GM12878 (cell line): ENCODE results near the gene SPIN1. TPM values are rescaled to one million over a fixed set of nuclear protein-coding genes. Genes with fewer than 3 reads are reported as not detected.
A peak's percentile ranks its signal among the peaks of the same experiment; 100 is the strongest.

Experiments used
- ATAC-seq: fragments of 200-7000 bp; cut with Tn5 transposase; 3 replicates; pipeline ENCODE4 v1.9.1; 2020; ENCODE audit warnings: mild to moderate bottlenecking, moderate library complexity
- BruUV-seq: library from RNA; stranded (reverse); fragments of 400-500 nt; replicated peaks from 2 replicates; lab custom pipeline; 2021; lab: Mats Ljungman, UMichigan
- CTCF ChIA-PET: fragments of 300-600 bp; sonication (Branson Sonifier 250); formaldehyde crosslinking; extraction: SDS; loops from one replicate; lab custom pipeline; 2021; ENCODE audit warnings: inconsistent platforms; lab: Yijun Ruan, JAX
- POLR2A ChIA-PET: fragments of 350-600 bp; formaldehyde crosslinking; extraction: SDS; loops from one replicate; lab custom pipeline; 2021; ENCODE audit warnings: inconsistent platforms; lab: Charles Lee
- RAD21 ChIA-PET: fragments of 300-600 bp; sonication (Branson Sonifier 250); formaldehyde crosslinking; loops from one replicate; lab custom pipeline; 2023; ENCODE audit warnings: antibody characterized with exemption; ENCODE audit not compliant: unreplicated experiment; lab: Charles Lee
- SMC1A ChIA-PET: fragments of 300-600 bp; sonication (Branson Sonifier 250); formaldehyde crosslinking; loops from one replicate; lab custom pipeline; 2023; ENCODE audit not compliant: unreplicated experiment, uncharacterized antibody; lab: Charles Lee
- DNase-seq: peaks from one replicate; pipeline ENCODE4 v3.0.0-alpha.2; 2011; ENCODE audit warnings: low read depth, low spot score
- FAIRE-seq: peaks from 3 replicates; lab custom pipeline; 2011; peaks lifted over from hg19 to GRCh38; lab: Jason Lieb, UNC
- H2AFZ ChIP-seq: 2 replicates; pipeline ENCODE4 v1.6.0; 2011; ENCODE audit warnings: low read depth, low read length, control low read depth; ENCODE audit not compliant: control insufficient read depth
- H3K27ac ChIP-seq: 2 replicates; pipeline ENCODE4 v1.5.1; 2011; ENCODE audit warnings: control low read depth; ENCODE audit not compliant: control insufficient read depth, insufficient read depth
- H3K27me3 ChIP-seq, 2 experiments: replicated peaks in 1 of 2; 2 replicates each; pipeline versions ENCODE4 v1.6.0 to v1.6.1; 2011; ENCODE audit warnings: low read length in 1 of 2; ENCODE audit not compliant: control insufficient read depth in 2 of 2, insufficient read depth in 2 of 2
- H3K36me3 ChIP-seq, 2 experiments: 2 replicates each; pipeline ENCODE4 v1.5.1; 2011; ENCODE audit warnings: low read length in 1 of 2; ENCODE audit not compliant: control insufficient read depth in 2 of 2, insufficient read depth in 2 of 2
- H3K4me1 ChIP-seq: 2 replicates; pipeline ENCODE4 v1.6.1; 2011; ENCODE audit warnings: mild to moderate bottlenecking, low read length, moderate library complexity, mixed read lengths; ENCODE audit not compliant: control insufficient read depth, insufficient read depth
- H3K4me2 ChIP-seq: 2 replicates; pipeline ENCODE4 v1.6.0; 2011; ENCODE audit warnings: control low read depth; ENCODE audit not compliant: control insufficient read depth, insufficient read depth
- H3K4me3 ChIP-seq: fragments of 200-600 bp; sonication (generic); 2 replicates; pipeline ENCODE4 v1.5.1; 2016
- H3K79me2 ChIP-seq: 2 replicates; pipeline ENCODE4 v1.6.0; 2011; ENCODE audit warnings: low read length; ENCODE audit not compliant: control insufficient read depth, insufficient read depth
- H3K9ac ChIP-seq: 2 replicates; pipeline ENCODE4 v1.8.0; 2011; ENCODE audit warnings: low read length, control low read depth, mixed read lengths; ENCODE audit not compliant: control insufficient read depth, insufficient read depth
- H3K9me3 ChIP-seq: replicated peaks from 3 replicates; pipeline ENCODE4 v1.5.1; 2011; ENCODE audit warnings: mild to moderate bottlenecking, low read length; ENCODE audit not compliant: control insufficient read depth, insufficient read depth
- H4K20me1 ChIP-seq: 2 replicates; pipeline ENCODE4 v1.6.0; 2011; ENCODE audit not compliant: control insufficient read depth, insufficient read depth
- CBX3 ChIP-seq: fragments of 200-600 bp; sonication (generic); IDR thresholded peaks from 2 replicates; pipeline ENCODE4 v1.6.1; 2016; ENCODE audit warnings: low read depth, borderline replicate concordance
- CTCF ChIP-seq, 3 experiments: IDR thresholded peaks in 2 of 3; conservative IDR thresholded peaks in 1 of 3; 2 replicates each; pipeline ENCODE4 v1.5.1; 2011; ENCODE audit warnings: low read depth in 3 of 3, low read length in 3 of 3, mild to moderate bottlenecking in 3 of 3, control low read depth in 2 of 3, moderate library complexity in 2 of 3, inconsistent platforms in 1 of 3, mixed read lengths in 1 of 3; ENCODE audit not compliant: control insufficient read depth in 2 of 3, insufficient read depth in 1 of 3; ENCODE audit errors: extremely low read depth in 1 of 3
- MTA2 ChIP-seq: fragments of 450-650 bp; IDR thresholded peaks from 2 replicates; pipeline ENCODE4 v1.6.1; 2016; ENCODE audit warnings: low read depth, mild to moderate bottlenecking, moderate library complexity
- NFIC ChIP-seq: IDR thresholded peaks from 2 replicates; pipeline ENCODE4 v1.6.1; 2012; ENCODE audit warnings: low read depth, mild to moderate bottlenecking, inconsistent platforms, low read length, moderate library complexity
- NRF1 ChIP-seq: conservative IDR thresholded peaks from 2 replicates; pipeline ENCODE4 v1.6.1; 2011; ENCODE audit warnings: mild to moderate bottlenecking, low read depth, low read length, improper control_type of control experiment
- PAX8 ChIP-seq: fragments of 450-650 bp; IDR thresholded peaks from 2 replicates; pipeline ENCODE4 v1.6.1; 2017; ENCODE audit warnings: mild to moderate bottlenecking, moderate library complexity
- POLR2A ChIP-seq: IDR thresholded peaks from 2 replicates; pipeline ENCODE4 v1.6.1; 2011; ENCODE audit warnings: low read depth, mild to moderate bottlenecking, low read length
- RELA ChIP-seq: fragments of 450-650 bp; IDR thresholded peaks from 2 replicates; pipeline ENCODE4 v1.8.0; 2014; ENCODE audit warnings: borderline replicate concordance; ENCODE audit not compliant: partially characterized antibody
- SUPT20H ChIP-seq: IDR thresholded peaks from 2 replicates; pipeline ENCODE4 v1.6.1; 2011; ENCODE audit warnings: low read depth, mild to moderate bottlenecking, low read length, moderate library complexity, borderline replicate concordance; ENCODE audit not compliant: control insufficient read depth
- TCF12 ChIP-seq: IDR thresholded peaks from 2 replicates; pipeline ENCODE4 v1.6.1; 2011; ENCODE audit warnings: low read depth, mild to moderate bottlenecking, low read length
- ZNF274 ChIP-seq: IDR thresholded peaks from one replicate; pipeline ENCODE4 v1.8.0; 2011; ENCODE audit not compliant: insufficient read length, insufficient read depth
- WGBS: methylation state at CpG from one replicate; pipeline ENCODE4 v1.1.6; 2016; ENCODE audit warnings: low lambda C conversion rate; ENCODE audit not compliant: insufficient replicate concordance, insufficient coverage; ENCODE audit errors: missing lambda C conversion rate; 5-methylcytosine and 5-hydroxymethylcytosine counted together
- in situ Hi-C: fragments of 300-500 bp; cut with MboI; formaldehyde crosslinking; loops from 9 replicates; pipeline ENCODE4 v1.14.3; 2018; ENCODE audit warnings: mixed read lengths
- intact Hi-C: fragments of 100-400 bp; cut with micrococcal nuclease; formaldehyde crosslinking; loops from one replicate; pipeline ENCODE4 v1.14.2; 2022; ENCODE audit not compliant: unreplicated experiment
- polyA plus RNA-seq, 11 experiments: library from polyadenylated mRNA; depleted of rRNA in 4 of 11; unstranded in 6 of 11; stranded (reverse) in 5 of 11; fragments of >200 nt; fragmentation: Nextera tagmentation in 4 of 11; fragmentation: Illumina TruSeq in 1 of 11; extraction: Ambion mirVana in 4 of 11; extraction: Trizol in 1 of 11; gene quantifications; 1 replicate in 1 of 11; 2 replicates in 10 of 11; pipeline versions ENCODE4 v1.2.1 to v1.2.3, GENCODE V29; 2011 to 2016; ENCODE audit warnings: inconsistent platforms in 2 of 11, missing spikeins in 2 of 11, low read depth in 1 of 11
- total RNA-seq, 4 experiments: library from RNA; depleted of rRNA in 3 of 4; stranded (reverse); fragments of >200 nt in 3 of 4; fragmentation: Illumina TruSeq in 1 of 4; extraction: Trizol in 1 of 4; gene quantifications; 2 replicates each; pipeline versions ENCODE4 v1.2.1 to v1.2.3, GENCODE V29; 2013 to 2021

The SPIN1 gene
- total and polyA plus RNA-seq, 10 of the 15 experiments (the other 5 are each of a cell fraction or from before 2014, with no cell fraction given), result 6.6 to 30.3 (median 17.1) TPM

- DNase-seq, result no peak
- in situ Hi-C loops (no loop called here), intact Hi-C loops (no loop called here)
- no peaks in the 10 kb centered on the region for H3K36me3 ChIP-seq
- no TSS peak for BruUV-seq
- H3K79me2 ChIP-seq, result no peaks in the 10 kb centered on the region
- H3K4me2 ChIP-seq, result no peak overlapping the region
- H2AFZ ChIP-seq, result no peak overlapping the region
- no peaks in the 10 kb centered on the region for H3K4me1 ChIP-seq
- H3K27me3 ChIP-seq, result no peaks in the 10 kb centered on the region; a peak in 1 of 4 replicates
- H3K9me3 ChIP-seq, result no peaks in the 10 kb centered on the region
- no peak overlapping the region for H3K4me3 ChIP-seq
- ChIA-PET SMC1A (no interaction called here), POLR2A (no interaction called here), CTCF (no interaction called here), RAD21 (no interaction called here)
- no peak overlapping the region for H3K9ac ChIP-seq
- H3K27ac ChIP-seq, result no peak overlapping the region
- 47% methylated on average over 2 of the region's 2 CpGs for WGBS
- TF ChIP-seq PAX8, result no peak
- TF ChIP-seq CTCF (IDR thresholded peaks at IDR 0.05 in 2 of 3, conservative IDR thresholded peaks at IDR 0.05 in 1 of 3; ENCODE audit: control insufficient read depth in 2 of 3, extremely low read depth in 1 of 3, insufficient read depth in 1 of 3, low read depth in 3 of 3, low read length in 3 of 3), result 0 out of 6 replicates have a peak, but pooled peaks of 1 of the 3 experiments have one; percentile 3
- TF ChIP-seq NFIC, result no peak
- ATAC-seq, result no peak
- no peak for FAIRE-seq
- no peaks in the 10 kb centered on the region for H4K20me1 ChIP-seq
These were observed 9.9 kb upstream of the SPIN1 start for GRCh38 chr9:88378317-88378716.

- H3K27me3 ChIP-seq, result no peaks in the 10 kb centered on the region; a peak in 1 of 4 replicates
- POLR2A ChIA-PET, result no interaction called here
- H3K4me3 ChIP-seq, result no peak overlapping the region
- RAD21 ChIA-PET, result no interaction called here
- H2AFZ ChIP-seq, result no peak overlapping the region
- CTCF ChIA-PET, result no interaction called here
- BruUV-seq, result no TSS peak
- in situ Hi-C loops (no loop called here), intact Hi-C loops (no loop called here)
- FAIRE-seq (no peak), DNase-seq (no peak), ATAC-seq (no peak)
- no peaks in the 10 kb centered on the region for H3K36me3 ChIP-seq
- no peak overlapping the region for H3K4me2 ChIP-seq
- H3K79me2 ChIP-seq, result no peaks in the 10 kb centered on the region
- H3K9me3 ChIP-seq, result no peaks in the 10 kb centered on the region
- H3K9ac ChIP-seq, result no peak overlapping the region
- TF ChIP-seq RELA (no peak), TCF12 (no peak), NRF1 (no peak), CBX3 (no peak), ZNF274 (no peak), SUPT20H (no peak), MTA2 (no peak), POLR2A (no peak)
- H3K27ac ChIP-seq, result no peak overlapping the region
- H4K20me1 ChIP-seq, result no peaks in the 10 kb centered on the region
- SMC1A ChIA-PET, result no interaction called here
- no peaks in the 10 kb centered on the region for H3K4me1 ChIP-seq
- WGBS, result 42% methylated on average over 3 of the region's 3 CpGs
These were observed 8.9 kb upstream of the SPIN1 start for GRCh38 chr9:88379352-88379751.
